Testis (tissue), 2 donors: ENCODE data around the gene WDR88.

Source experiments
- POLR2A ChIP-seq: fragments of 450-650 bp; IDR thresholded peaks from one replicate; pipeline ENCODE4 v1.6.1; 2017; ENCODE audit warnings: antibody characterized with exemption, mild to moderate bottlenecking, moderate library complexity
- TF ChIP-seq, protein P1 (sequence below), 3 experiments: fragments of 450-650 bp in 2 of 3; fragments of 200-600 bp in 1 of 3; sonication (generic) in 1 of 3; IDR thresholded peaks; one replicate each; pipeline ENCODE4 v1.5.1; 2016 to 2019; ENCODE audit warnings: antibody characterized with exemption in 3 of 3, mild to moderate bottlenecking in 2 of 3, moderate library complexity in 1 of 3

DNA sequence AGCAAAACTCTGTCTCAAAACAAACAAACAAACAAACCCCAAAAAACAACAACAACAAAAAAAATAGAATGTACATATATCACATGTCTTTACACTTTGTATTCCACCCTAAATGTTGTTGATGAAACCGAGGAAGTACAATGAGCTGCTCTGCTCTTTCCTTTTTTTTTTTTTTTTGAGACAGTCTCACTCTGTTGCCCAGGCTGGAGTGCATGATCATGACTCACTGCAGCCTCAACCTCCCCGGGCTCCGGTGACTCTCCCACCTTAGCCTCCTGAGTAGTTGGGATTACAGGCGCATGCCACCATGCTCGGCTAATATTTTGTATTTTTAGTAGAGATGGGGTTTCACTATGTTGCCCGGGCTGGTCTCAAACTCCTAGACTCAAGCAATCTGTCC is 31.6 kb downstream of the WDR88 start:
- TF ChIP-seq, protein P1, sequence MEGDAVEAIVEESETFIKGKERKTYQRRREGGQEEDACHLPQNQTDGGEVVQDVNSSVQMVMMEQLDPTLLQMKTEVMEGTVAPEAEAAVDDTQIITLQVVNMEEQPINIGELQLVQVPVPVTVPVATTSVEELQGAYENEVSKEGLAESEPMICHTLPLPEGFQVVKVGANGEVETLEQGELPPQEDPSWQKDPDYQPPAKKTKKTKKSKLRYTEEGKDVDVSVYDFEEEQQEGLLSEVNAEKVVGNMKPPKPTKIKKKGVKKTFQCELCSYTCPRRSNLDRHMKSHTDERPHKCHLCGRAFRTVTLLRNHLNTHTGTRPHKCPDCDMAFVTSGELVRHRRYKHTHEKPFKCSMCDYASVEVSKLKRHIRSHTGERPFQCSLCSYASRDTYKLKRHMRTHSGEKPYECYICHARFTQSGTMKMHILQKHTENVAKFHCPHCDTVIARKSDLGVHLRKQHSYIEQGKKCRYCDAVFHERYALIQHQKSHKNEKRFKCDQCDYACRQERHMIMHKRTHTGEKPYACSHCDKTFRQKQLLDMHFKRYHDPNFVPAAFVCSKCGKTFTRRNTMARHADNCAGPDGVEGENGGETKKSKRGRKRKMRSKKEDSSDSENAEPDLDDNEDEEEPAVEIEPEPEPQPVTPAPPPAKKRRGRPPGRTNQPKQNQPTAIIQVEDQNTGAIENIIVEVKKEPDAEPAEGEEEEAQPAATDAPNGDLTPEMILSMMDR (IDR thresholded peaks at IDR 0.05) = no peak
- no peak for TF ChIP-seq POLR2A
